Sigmoid colon (tissue), 7 donors: ENCODE results near the gene THG1L. TPM values are rescaled to one million over a fixed set of nuclear protein-coding genes. Genes with fewer than 3 reads are reported as not detected.

Experiments
- DNase-seq: peaks from one replicate; pipeline ENCODE4 v3.0.0-alpha.2; 2019
- H3K27ac ChIP-seq, 4 donors: fragments of 200-600 bp; sonication (generic); one replicate each; pipeline ENCODE4 v1.5.1; 2016 to 2019; ENCODE audit warnings: mild to moderate bottlenecking in 1 of 4
- H3K27me3 ChIP-seq, 3 donors: fragments of 200-600 bp; sonication (generic); one replicate each; pipeline ENCODE4 v1.5.1; 2019; ENCODE audit warnings: mild to moderate bottlenecking in 1 of 3
- H3K36me3 ChIP-seq, 4 donors: fragments of 200-600 bp; sonication (generic); one replicate each; pipeline ENCODE4 v1.5.1; 2016 to 2019
- H3K4me1 ChIP-seq, 4 donors: fragments of 200-600 bp; sonication (generic); one replicate each; pipeline ENCODE4 v1.5.1; 2017 to 2019
- H3K4me3 ChIP-seq, 4 donors: fragments of 200-600 bp; sonication (generic); one replicate each; pipeline ENCODE4 v1.5.1; 2017 to 2019; ENCODE audit warnings: mild to moderate bottlenecking in 2 of 4, moderate library complexity in 1 of 4
- H3K9me3 ChIP-seq, 4 donors: fragments of 200-600 bp in 3 of 4; sonication (generic) in 3 of 4; one replicate each; pipeline versions ENCODE4 v1.5.1 to v1.6.1; 2013 to 2019
- CTCF ChIP-seq, 4 experiments: fragments of 450-650 bp in 3 of 4; fragments of 200-600 bp in 1 of 4; IDR thresholded peaks; one replicate each; pipeline ENCODE4 v1.5.1; 2016 to 2019; ENCODE audit warnings: antibody characterized with exemption in 4 of 4, mild to moderate bottlenecking in 3 of 4, moderate library complexity in 2 of 4
- EP300 ChIP-seq, 4 donors: sonication (generic); formaldehyde crosslinking; IDR thresholded peaks; one replicate each; pipeline ENCODE4 v1.6.1; 2017; ENCODE audit warnings: antibody characterized with exemption in 4 of 4
- POLR2A ChIP-seq, 2 donors: fragments of 450-650 bp; IDR thresholded peaks; one replicate each; pipeline ENCODE4 v1.6.1; 2016; ENCODE audit warnings: antibody characterized with exemption in 2 of 2, mild to moderate bottlenecking in 2 of 2, moderate library complexity in 2 of 2
- POLR2AphosphoS5 ChIP-seq, 4 donors: sonication (generic); formaldehyde crosslinking; IDR thresholded peaks; one replicate each; pipeline ENCODE4 v1.6.1; 2017; ENCODE audit warnings: antibody characterized with exemption in 4 of 4
- whole genome bisulfite sequencing, 2 donors: extraction: QIAGEN DNeasy Blood & Tissue Kit; methylation state at CpG; one replicate each; pipeline ENCODE4 v1.1.7; 2013; 5-methylcytosine and 5-hydroxymethylcytosine counted together
- intact Hi-C: fragments of 100-400 bp; cut with DNase I; formaldehyde crosslinking; loops from one replicate; pipeline ENCODE4 v1.15.1; 2023
- polyA plus RNA-seq, 3 donors: library from polyadenylated mRNA; stranded (reverse); fragments of 200-250 nt; gene quantifications; one replicate each; pipeline ENCODE4 v1.2.3, GENCODE V29; 2013
- total RNA-seq, 4 donors: library from RNA; depleted of rRNA; stranded (reverse); fragments of >200 nt; gene quantifications; one replicate each; pipeline ENCODE4 v1.1.0, GENCODE V29; 2016
- donor health status: healthy with polysubstance abuse.
- donor health status: Bipolar disorder and iron deficiency.
- donor health status: healthy.

Gene THG1L
- total and polyA plus RNA-seq, 7 donors: 12.3 to 28.6 (median 19.8) TPM

- 86 to 88% methylated on average over 12 of the region's 12 CpGs for WGBS, 2 donors
- intact Hi-C loops: loop anchor here (5.0 to 10.0 kb wide), 4 partner anchors 262 to 592 kb away; partner anchors contain the start of gene CYFIP2
- no peak overlapping the region for H3K27ac ChIP-seq
- peaks cover 4 to 56% (median 18%) of the 10 kb centered on the region in 4 donors for H3K36me3 ChIP-seq
- no peak overlapping the region for H3K4me3 ChIP-seq
- no peaks in the 10 kb centered on the region for H3K9me3 ChIP-seq
- H3K27me3 ChIP-seq: no peaks in the 10 kb centered on the region
- DNase-seq: no peak
- no peak for TF ChIP-seq EP300 (IDR thresholded peaks at IDR 0.05)
- TF ChIP-seq POLR2AphosphoS5 (IDR thresholded peaks at IDR 0.05): no peak
- no peak for TF ChIP-seq POLR2A (IDR thresholded peaks at IDR 0.05)
- no peak for TF ChIP-seq CTCF (IDR thresholded peaks at IDR 0.05)
- H3K4me1 ChIP-seq: peaks cover 0 to 11% (median 5%) of the 10 kb centered on the region in 4 donors
Measured at GRCh38 chr5:157739388-157740228, 8.4 kb downstream of the THG1L start.

- intact Hi-C loops: loop anchor here (5.0 to 10.0 kb wide), 4 partner anchors 263 to 593 kb away; partner anchors contain the start of gene CYFIP2
- H3K9me3 ChIP-seq: no peaks in the 10 kb centered on the region
- no peak overlapping the region for H3K27ac ChIP-seq
- H3K27me3 ChIP-seq: no peaks in the 10 kb centered on the region
- peaks cover 4 to 50% (median 16%) of the 10 kb centered on the region in 4 donors for H3K36me3 ChIP-seq
- DNase-seq: no peak
- H3K4me1 ChIP-seq: peaks cover 0 to 17% (median 11%) of the 10 kb centered on the region in 4 donors
- no peak overlapping the region for H3K4me3 ChIP-seq
- peak in 1 of 4 experiments; percentile 25 for TF ChIP-seq CTCF (IDR thresholded peaks at IDR 0.05)
- TF ChIP-seq EP300 (IDR thresholded peaks at IDR 0.05): no peak
- no peak for TF ChIP-seq POLR2A (IDR thresholded peaks at IDR 0.05)
- WGBS, 2 donors: 32 to 52% methylated on average over 3 of the region's 3 CpGs
Measured at GRCh38 chr5:157740229-157740610, 9.0 kb downstream of the THG1L start.

GRCh38 chr5:157741131-157741530, 9.9 kb downstream of the THG1L start:
- 61 to 80% methylated on average over 4 of the region's 4 CpGs for WGBS, 2 donors
- Histone ChIP-seq H3K36me3 (peaks cover 3 to 41% (median 8%) of the 10 kb centered on the region in 4 donors), H3K27ac (no peak overlapping the region), H3K4me1 (peaks cover 0 to 24% (median 20%) of the 10 kb centered on the region in 4 donors), H3K9me3 (no peaks in the 10 kb centered on the region), H3K4me3 (no peak overlapping the region), H3K27me3 (no peaks in the 10 kb centered on the region)
- no peak for DNase-seq
- intact Hi-C loops: loop anchor here (5.0 to 10.0 kb wide), 4 partner anchors 264 to 594 kb away; partner anchors contain the start of gene CYFIP2
- no peak for TF ChIP-seq CTCF (IDR thresholded peaks at IDR 0.05)
- TF ChIP-seq POLR2AphosphoS5 (IDR thresholded peaks at IDR 0.05): no peak
- TF ChIP-seq EP300 (IDR thresholded peaks at IDR 0.05): no peak
- TF ChIP-seq POLR2A (IDR thresholded peaks at IDR 0.05): no peak

GRCh38 chr5:157743163-157744050, 12.2 kb downstream of the THG1L start, which contains the start of gene LSM11:
Gene LSM11 (plus strand): TSS chr5:157743712. CDS start chr5:157743751, 39 bp downstream.
- TF ChIP-seq POLR2AphosphoS5 (IDR thresholded peaks at IDR 0.05) (peak in 3 of 4 donors; percentile 45 to 71 (median 64)), POLR2A (IDR thresholded peaks at IDR 0.05) (no peak), CTCF (IDR thresholded peaks at IDR 0.05) (peak; percentile 90 to 99 (median 92)), EP300 (IDR thresholded peaks at IDR 0.05) (no peak)
- Histone ChIP-seq H3K36me3 (peaks cover 0 to 18% (median 4%) of the 10 kb centered on the region in 4 donors), H3K9me3 (no peaks in the 10 kb centered on the region), H3K4me3 (peak within 1 kb of the TSS; percentile 72 to 97 (median 90)), H3K27ac (peak within 1 kb of the TSS; percentile 80 to 91 (median 88)), H3K4me1 (peaks cover 0 to 45% (median 33%) of the 10 kb centered on the region in 4 donors), H3K27me3 (no peaks in the 10 kb centered on the region)
- WGBS, 2 donors: 0 to 1% methylated on average over 79 of the region's 79 CpGs
- DNase-seq: peak; percentile 93
- intact Hi-C loops: loop anchor here (1.0 to 10.0 kb wide), 6 partner anchors 12 to 596 kb away; partner anchors contain the start of genes CYFIP2 and THG1L
